Measurements from ENCODE around the gene MYO7A.

MYO7A gene

GRCh38 chr11:77193911-77194830, 66.1 kb downstream of the MYO7A start:
- Mint-ChIP-seq H3K27ac (no peak overlapping the region), H3K4me1 (ENCODE audit: low read depth) (peaks cover 10% of the 10 kb centered on the region), H3K9me3 (no peaks in the 10 kb centered on the region), H3K27me3 (no peaks in the 10 kb centered on the region), H3K4me3 (no peak overlapping the region), H3K36me3 (ENCODE audit: low read depth) (peaks cover 8% of the 10 kb centered on the region)
- intact Hi-C loops (cut with micrococcal nuclease) = loop anchor here (10.0 kb wide), 1 partner anchor 351 kb away; no protein-coding TSS in a partner anchor

DNA sequence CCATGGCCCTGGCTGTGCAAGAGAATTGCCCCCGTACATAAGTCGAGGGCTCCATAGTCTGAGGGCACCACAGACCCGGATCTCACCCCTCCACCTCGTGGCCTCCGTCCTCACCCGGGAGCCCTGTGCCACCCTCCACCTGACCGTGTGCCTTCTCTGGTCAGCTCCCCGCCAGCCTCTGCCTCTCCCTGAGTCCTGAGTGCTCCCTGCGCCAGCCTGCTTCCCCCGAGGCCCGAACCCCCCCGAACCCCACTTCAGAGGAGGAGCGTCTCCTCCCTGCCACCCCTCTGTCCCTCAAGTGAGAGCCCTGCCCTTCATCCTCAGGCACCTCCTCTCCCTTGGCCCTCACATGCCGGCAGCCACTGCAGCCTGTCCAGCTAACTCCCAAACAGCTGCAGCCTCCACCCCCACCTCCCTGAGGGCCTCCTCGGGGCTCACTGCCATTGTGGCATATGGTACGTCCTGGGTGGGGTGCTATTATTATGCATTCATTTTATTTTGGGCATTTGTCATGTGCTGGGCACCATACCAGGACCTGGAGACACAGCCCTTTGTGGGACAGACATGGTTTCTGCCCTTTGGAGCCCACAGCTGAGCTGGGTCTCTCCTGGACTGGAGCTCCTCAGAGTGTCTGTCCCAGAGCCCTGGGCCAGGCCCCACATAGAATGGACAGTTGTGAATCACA, 67.2 kb downstream of the MYO7A start:
- no peak overlapping the region for H3K27ac Mint-ChIP-seq
- H3K9me3 Mint-ChIP-seq = no peaks in the 10 kb centered on the region
- H3K36me3 Mint-ChIP-seq (ENCODE audit: low read depth) = peaks cover 17% of the 10 kb centered on the region
- intact Hi-C loops (cut with micrococcal nuclease) = loop anchor here (10.0 kb wide), 1 partner anchor 350 kb away; no protein-coding TSS in a partner anchor
- no peaks in the 10 kb centered on the region for H3K27me3 Mint-ChIP-seq
- peaks cover 14% of the 10 kb centered on the region for H3K4me1 Mint-ChIP-seq (ENCODE audit: low read depth)
- H3K4me3 Mint-ChIP-seq = no peak overlapping the region

DNA sequence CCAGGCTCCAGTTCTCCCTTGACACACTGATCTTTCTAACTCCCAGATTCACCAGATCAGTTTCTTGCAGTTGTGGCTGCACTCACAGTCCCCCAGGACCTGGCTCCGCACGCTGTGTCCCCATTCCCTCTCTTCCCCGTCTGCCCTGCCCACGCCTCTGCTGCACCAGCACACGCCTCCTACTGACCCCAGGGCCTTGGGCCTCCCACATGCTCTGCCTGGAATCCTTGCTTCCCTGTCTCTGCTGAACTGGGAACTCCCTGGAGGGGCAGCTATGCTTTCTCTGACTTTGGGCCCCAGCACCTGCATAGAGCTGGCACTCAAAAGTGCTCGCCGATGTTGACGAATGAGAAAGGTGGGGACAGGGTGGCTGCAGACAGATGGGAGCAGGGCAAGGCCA, 68.9 kb downstream of the MYO7A start:
- Mint-ChIP-seq H3K36me3 (ENCODE audit: low read depth) (peaks cover 28% of the 10 kb centered on the region), H3K4me1 (ENCODE audit: low read depth) (peaks cover 14% of the 10 kb centered on the region), H3K9me3 (no peaks in the 10 kb centered on the region), H3K27ac (no peak overlapping the region), H3K27me3 (no peaks in the 10 kb centered on the region), H3K4me3 (no peak overlapping the region)
- intact Hi-C loops (cut with micrococcal nuclease) = loop anchor here (10.0 kb wide), 1 partner anchor 348 kb away; no protein-coding TSS in a partner anchor

DNA sequence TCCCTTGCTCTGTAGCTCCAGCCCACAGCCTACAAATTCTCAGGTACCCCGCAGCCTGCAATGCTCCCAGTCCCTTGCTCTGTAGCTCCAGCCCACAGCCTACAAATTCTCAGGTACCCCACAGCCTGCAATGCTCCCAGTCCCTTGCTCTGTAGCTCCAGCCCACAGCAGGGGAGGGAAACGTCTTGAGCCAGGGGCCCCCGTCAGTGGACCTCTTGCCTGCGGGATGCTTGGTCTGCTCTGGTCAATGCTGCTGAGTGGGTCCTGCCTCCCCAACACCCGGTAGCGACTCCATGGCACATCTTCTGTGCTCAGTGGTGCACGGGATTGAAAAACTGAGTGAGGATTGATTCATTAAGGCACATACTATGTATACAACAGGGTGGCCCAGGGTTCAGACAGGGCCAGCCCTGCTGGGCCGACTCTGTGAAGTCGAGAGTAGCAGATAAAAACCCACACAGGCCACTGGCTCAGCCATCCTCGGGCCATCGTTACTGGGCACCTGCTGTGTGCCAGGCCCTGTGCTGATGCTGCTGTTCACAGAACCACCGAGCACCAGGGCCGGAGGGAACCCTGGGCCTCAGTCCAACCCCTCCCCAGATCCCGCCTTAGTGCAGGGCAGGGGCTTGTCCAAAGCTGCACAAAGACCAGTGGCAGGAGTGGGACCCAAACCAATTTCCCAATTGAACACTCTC, 69.7 kb downstream of the MYO7A start:
- Mint-ChIP-seq H3K4me3 (no peak overlapping the region), H3K27ac (no peak overlapping the region), H3K9me3 (no peaks in the 10 kb centered on the region), H3K36me3 (ENCODE audit: low read depth) (peaks cover 28% of the 10 kb centered on the region), H3K27me3 (no peaks in the 10 kb centered on the region), H3K4me1 (ENCODE audit: low read depth) (peaks cover 14% of the 10 kb centered on the region)
- intact Hi-C loops (cut with micrococcal nuclease) = loop anchor here (10.0 kb wide), 1 partner anchor 347 kb away; no protein-coding TSS in a partner anchor

DNA sequence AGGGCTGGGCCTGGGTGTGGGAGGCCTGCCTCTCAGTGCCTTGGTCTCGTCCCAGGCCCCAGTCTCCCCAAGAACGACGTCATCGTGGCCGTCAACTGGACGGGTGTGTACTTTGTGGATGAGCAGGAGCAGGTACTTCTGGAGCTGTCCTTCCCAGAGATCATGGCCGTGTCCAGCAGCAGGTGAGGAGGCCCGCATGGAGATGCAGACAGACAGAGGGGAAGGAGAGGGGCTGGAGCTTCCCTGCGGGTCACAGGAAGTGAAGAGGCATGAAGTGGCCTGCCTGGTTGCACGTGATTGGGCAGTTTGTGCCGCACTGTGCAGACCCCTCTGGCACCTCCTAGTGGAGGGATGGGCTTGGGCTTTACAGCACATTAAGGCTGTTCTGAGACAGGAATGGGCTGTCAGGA, 70.4 kb downstream of the MYO7A start:
- peaks cover 16% of the 10 kb centered on the region for H3K4me1 Mint-ChIP-seq (ENCODE audit: low read depth)

DNA sequence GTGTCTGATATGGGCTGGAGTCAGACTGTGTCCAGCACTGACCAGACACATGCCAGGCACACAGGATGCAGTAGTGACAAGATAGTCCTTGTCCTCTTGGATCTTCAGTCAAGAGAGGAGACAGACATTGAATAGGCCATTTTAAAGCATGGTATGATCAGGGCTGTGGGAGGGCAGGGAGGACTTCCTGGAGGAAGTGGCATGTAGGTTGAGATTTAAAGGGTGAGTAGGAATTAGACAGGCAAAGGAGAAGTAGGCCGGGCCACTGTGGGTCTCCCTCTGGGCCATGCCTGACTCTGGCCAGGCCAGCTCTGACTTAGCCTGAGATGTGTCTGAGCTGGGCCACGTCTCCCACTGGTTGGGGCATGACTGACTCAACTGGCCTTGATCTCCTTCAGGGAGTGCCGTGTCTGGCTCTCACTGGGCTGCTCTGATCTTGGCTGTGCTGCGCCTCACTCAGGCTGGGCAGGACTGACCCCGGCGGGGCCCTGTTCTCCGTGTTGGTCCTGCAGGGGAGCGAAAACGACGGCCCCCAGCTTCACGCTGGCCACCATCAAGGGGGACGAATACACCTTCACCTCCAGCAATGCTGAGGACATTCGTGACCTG, 71.2 kb downstream of the MYO7A start:
- Mint-ChIP-seq H3K27ac (no peak overlapping the region), H3K4me1 (ENCODE audit: low read depth) (peaks cover 19% of the 10 kb centered on the region), H3K9me3 (no peaks in the 10 kb centered on the region), H3K4me3 (no peak overlapping the region), H3K27me3 (no peaks in the 10 kb centered on the region), H3K36me3 (ENCODE audit: low read depth) (peaks cover 34% of the 10 kb centered on the region)
- intact Hi-C loops (cut with micrococcal nuclease) = loop anchor here (10.0 kb wide), 1 partner anchor 346 kb away; no protein-coding TSS in a partner anchor

More for the DNA sequence above, 70.4 kb downstream of the MYO7A start:
- no peak overlapping the region for H3K4me3 Mint-ChIP-seq
- intact Hi-C loops (cut with micrococcal nuclease) = loop anchor here (10.0 kb wide), 1 partner anchor 346 kb away; no protein-coding TSS in a partner anchor
- peaks cover 29% of the 10 kb centered on the region for H3K36me3 Mint-ChIP-seq (ENCODE audit: low read depth)
- no peaks in the 10 kb centered on the region for H3K27me3 Mint-ChIP-seq
- H3K9me3 Mint-ChIP-seq = no peaks in the 10 kb centered on the region
- H3K27ac Mint-ChIP-seq = no peak overlapping the region

DNA sequence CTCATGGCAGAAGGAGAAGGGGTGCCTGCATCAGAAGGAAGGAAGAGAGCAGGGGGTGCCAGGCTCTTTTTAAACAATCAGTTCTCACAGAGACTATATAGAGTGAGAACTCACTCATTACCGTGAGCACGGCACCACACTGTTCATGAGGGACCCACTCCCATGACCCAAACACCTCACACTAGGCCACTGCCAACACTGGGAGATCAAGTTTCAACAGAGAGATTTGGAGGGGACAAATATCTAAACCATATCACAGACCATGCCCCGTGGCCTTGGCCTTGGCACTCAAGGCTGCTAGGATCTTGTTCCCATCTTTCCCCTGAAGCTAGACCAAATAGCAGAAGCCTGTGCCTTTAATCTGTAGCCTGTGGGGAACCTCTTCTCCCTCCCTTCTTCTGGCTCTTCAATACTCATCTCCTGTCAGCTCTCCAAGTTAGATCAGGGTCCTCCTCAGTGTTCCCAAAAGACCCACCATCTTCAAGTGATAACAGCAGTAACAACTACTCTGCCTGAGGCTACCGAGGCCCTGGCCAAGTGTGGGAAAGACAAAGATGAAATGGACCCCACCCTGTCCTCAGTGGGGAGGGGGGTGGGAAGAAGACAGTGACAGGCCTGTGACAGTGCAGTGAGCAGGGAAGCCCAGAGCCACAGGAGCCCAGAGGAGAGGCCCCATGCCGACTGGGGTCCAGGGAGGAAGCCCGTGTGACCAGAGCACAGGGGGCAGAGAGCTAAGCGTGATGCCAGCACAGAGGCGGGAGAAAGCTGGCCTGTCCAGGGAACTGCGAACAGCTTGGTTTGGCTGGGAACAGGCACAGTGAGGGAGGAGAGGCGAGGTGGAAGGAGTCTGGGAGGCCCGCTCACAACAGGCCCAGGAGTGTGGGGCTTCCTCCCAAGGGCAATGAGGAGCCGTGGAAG, 72.6 kb downstream of the MYO7A start:
- H3K4me1 Mint-ChIP-seq (ENCODE audit: low read depth) = peaks cover 19% of the 10 kb centered on the region
- no peak overlapping the region for H3K27ac Mint-ChIP-seq
- peaks cover 34% of the 10 kb centered on the region for H3K36me3 Mint-ChIP-seq (ENCODE audit: low read depth)
- no peak overlapping the region for H3K4me3 Mint-ChIP-seq
- no peaks in the 10 kb centered on the region for H3K9me3 Mint-ChIP-seq
- H3K27me3 Mint-ChIP-seq = no peaks in the 10 kb centered on the region
- intact Hi-C loops (cut with micrococcal nuclease) = no loop called here

DNA sequence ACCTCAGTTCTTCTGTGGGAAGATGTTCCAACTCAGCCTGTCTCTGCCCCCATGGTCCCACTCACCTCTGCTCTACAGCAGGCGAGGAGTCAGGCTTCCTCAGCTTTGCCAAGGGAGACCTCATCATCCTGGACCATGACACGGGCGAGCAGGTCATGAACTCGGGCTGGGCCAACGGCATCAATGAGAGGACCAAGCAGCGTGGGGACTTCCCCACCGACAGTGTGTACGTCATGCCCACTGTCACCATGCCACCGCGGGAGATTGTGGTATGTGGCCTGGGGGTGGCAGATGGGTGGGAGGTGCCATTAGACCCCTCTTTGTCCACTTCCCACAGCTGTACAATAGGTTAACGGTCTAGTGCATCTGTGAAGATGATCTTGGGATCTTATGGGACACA, 73.3 kb downstream of the MYO7A start:
- Mint-ChIP-seq H3K36me3 (ENCODE audit: low read depth) (peaks cover 34% of the 10 kb centered on the region), H3K4me1 (ENCODE audit: low read depth) (peaks cover 22% of the 10 kb centered on the region), H3K27ac (no peak overlapping the region), H3K4me3 (no peak overlapping the region), H3K9me3 (no peaks in the 10 kb centered on the region), H3K27me3 (peaks cover 2% of the 10 kb centered on the region)
- intact Hi-C loops (cut with micrococcal nuclease) = no loop called here

DNA sequence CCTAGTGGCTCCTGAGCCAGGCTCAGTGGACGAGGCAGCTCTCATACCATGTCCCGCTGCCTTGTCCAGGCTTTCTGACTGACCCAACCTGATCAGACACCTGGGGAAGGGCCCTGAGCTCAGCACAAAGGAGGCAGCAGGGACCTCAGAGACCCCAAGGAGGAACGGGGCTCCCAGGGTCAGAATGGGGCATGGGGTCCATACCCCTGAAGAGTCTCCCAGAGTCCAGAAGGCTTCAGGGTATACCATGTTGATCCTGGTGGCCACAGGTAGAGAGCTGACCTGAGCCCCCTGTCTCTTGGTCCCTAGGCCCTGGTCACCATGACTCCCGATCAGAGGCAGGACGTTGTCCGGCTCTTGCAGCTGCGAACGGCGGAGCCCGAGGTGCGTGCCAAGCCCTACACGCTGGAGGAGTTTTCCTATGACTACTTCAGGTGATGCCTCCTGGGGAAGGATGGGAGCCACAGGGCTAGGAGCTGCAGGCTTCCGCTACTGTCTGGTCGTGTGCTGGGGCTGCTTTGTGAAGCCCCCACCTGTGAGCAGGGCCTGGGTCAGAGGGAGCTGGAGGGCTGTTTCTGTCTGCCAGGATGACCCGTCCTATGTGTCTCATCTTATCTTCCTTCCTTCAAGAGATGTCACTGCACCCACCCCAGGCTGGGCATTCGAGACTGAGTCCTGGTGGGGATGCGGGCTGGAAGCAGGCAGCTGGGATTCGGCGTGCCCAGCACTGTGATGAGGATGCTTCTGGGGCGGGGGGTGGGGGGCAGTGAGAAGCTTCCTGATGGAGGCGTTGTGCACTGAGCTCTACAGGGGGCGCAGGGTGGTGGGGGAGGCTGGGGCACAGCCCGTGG, 74.2 kb downstream of the MYO7A start:
- Mint-ChIP-seq H3K27ac (no peak overlapping the region), H3K4me3 (no peak overlapping the region), H3K9me3 (no peaks in the 10 kb centered on the region), H3K27me3 (peaks cover 4% of the 10 kb centered on the region), H3K4me1 (ENCODE audit: low read depth) (peaks cover 29% of the 10 kb centered on the region), H3K36me3 (ENCODE audit: low read depth) (peaks cover 34% of the 10 kb centered on the region)
- intact Hi-C loops (cut with micrococcal nuclease) = no loop called here

DNA sequence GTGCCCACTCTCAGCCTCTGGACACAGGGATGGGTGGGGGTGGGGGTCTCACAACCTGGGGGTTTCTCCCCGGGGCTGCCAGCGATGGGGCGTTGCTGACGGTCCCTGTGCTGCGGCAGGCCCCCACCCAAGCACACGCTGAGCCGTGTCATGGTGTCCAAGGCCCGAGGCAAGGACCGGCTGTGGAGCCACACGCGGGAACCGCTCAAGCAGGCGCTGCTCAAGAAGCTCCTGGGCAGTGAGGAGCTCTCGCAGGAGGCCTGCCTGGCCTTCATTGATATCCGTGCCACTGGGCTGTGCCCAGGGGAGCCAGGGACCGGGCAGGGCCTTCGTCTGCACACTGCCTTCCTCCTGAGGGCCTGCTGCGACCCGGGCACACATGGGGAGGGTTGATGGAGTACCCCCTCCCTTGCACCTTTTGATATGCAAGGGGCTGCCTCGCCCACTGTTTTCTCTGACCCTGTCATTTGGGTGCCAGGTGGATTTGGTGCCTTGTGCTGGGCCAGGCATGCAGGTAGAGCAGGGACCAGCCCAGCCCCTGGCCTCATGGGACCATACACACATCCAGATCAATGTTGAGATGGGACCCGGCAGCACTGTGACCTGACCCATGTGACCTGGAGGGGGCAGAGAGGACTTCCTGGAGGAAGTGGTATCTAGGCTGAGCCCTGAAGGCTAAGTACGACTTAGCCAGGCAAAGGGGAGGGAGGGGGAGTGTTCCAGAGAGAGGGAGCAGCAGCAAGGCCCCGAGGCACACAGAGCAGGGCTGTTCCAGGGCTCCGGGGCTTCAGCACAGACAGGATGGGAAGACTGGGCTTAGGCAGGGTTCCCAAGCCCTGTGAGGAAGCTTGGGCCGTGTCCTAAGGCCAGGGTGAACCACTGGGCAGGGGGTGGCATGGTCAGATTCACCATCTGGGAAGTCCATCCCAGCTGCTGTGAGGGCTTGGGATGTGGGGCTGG, 75.2 kb downstream of the MYO7A start:
- no peak overlapping the region for H3K4me3 Mint-ChIP-seq
- peaks cover 4% of the 10 kb centered on the region for H3K27me3 Mint-ChIP-seq
- peaks cover 29% of the 10 kb centered on the region for H3K4me1 Mint-ChIP-seq (ENCODE audit: low read depth)
- intact Hi-C loops (cut with micrococcal nuclease) = no loop called here
- peaks cover 33% of the 10 kb centered on the region for H3K36me3 Mint-ChIP-seq (ENCODE audit: low read depth)
- no peaks in the 10 kb centered on the region for H3K9me3 Mint-ChIP-seq
- no peak overlapping the region for H3K27ac Mint-ChIP-seq

Data from dendritic cell treated with granulocyte-macrophage colony-stimulating factor and Interleukin-4, amounts not matched to agents 40 ng/mL and 50 ng/mL, for 4 days (primary cell).